ENCODE results near the gene KCNJ15.

KCNJ15 gene

GRCh38 chr21:38300141-38300578 lies 43.4 kb downstream of the KCNJ15 start:
- DNase-seq, result no peak

GRCh38 chr21:38301321-38302214 lies 44.8 kb downstream of the KCNJ15 start:
- no peak for DNase-seq

DNA sequence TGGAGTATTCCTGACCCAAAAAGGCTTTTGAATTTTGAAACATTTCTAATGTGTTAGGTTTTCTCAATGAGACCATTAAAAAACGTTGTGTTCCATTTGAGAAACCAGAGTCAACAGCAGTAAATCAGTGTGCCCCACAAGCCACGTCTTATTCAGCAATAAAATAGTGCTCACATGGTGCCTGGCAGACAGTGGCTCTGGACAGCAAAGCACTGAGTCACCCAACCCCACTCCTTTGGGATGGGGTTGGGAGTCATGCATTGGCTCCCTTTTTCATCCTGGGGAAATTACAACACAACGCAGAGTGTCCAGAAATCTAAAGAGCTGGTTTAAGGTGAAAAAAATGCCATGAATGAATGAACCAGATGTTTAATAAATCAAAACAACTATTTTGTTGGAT lies 46.5 kb downstream of the KCNJ15 start:
- DNase-seq, result no peak

DNA sequence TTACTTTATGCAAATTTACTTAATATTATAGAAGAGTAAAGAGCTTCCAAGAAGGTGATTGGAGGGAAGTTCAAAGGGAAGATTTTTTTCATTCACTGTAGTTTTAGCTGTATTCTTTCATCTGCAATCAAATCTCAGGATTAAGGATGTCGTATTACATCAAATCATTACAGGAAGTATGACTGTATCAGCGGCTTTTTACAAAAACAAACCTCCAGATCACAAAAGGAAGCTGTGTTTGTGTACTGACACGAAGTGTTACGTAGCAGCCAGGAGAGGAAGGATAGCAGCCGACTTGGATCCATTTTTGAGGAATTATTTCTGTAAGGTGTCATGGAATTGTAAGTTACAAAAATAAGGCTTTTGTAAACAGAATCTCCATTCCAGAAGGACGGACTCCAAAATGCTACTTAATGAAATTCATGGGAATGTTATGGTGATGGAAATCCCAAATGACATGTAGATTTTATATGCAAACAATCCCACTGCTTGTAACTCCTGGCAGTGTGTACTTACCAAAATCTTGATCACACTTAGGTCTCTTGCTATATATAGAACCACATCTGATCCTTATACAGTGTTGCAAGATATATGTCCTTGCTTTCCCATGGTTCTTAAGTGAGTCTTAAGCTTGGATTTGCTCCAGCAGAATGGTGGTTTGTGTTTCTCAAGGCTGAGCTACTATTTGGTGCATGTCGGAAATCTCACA lies 49.8 kb downstream of the KCNJ15 start:
- DNase-seq, result no peak

- DNase-seq, result no peak
These were observed 51.2 kb downstream of the KCNJ15 start for GRCh38 chr21:38307771-38308531.

GRCh38 chr21:38308532-38309119 lies 51.8 kb downstream of the KCNJ15 start:
- no peak for DNase-seq

DNA sequence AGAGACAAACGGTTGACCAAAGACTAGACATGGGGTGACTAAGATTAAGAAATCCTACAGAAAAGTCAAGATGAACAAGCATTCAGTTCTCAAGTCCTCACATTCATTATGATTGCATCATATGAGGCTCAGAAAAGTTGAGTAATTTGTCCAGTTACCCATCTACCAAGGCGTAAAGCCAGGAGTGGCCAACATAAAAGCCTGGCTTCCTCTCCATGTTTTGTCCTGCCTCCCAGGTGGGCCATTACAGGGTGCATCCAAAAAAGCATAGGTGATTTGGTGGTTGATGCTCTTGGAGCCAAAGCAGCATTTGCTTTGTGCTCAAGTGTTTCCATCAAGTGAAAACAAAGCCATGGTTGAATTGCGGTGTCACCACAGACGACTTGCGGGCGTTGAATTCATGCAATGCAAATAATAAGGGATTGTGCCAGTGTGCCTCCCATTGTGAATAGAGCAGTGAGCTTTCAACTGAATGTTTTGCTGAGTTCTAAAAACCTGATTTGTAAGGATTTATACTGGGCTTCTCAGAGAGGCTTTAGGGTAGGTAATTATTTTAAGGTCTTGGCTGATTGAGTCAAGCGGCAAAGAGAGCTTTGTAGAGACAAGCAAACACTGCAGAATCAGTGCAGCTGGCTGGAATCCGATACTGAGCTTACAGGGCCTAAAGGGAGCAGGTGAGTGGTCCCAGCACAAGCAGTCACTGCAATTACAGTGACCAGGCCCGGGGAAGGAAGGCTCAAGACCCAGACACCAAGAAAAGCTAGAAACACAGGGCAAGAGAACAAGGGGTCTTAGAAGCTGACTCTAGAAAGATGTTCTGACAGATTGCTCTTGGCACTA lies 54.1 kb downstream of the KCNJ15 start:
- DNase-seq, result no peak

DNA sequence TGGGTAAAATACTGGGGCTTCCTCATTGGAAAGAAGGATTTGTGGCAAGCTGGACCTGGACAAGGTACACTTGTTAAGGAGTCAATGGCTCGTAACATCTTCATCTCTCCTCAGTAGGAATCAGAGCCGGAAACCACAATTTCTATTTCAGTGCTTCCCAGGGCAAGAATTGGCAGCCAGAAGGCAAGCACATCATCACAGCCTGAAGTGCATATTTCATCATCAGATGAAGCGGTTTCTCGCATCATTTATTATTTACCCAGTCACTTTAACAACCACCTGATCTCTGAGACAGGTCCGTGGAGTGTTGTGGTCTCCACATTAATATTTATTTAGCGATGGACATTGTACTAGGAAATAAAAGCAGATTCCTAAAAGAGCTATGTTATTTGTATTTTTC lies 55.0 kb downstream of the KCNJ15 start:
- DNase-seq, result no peak

DNA sequence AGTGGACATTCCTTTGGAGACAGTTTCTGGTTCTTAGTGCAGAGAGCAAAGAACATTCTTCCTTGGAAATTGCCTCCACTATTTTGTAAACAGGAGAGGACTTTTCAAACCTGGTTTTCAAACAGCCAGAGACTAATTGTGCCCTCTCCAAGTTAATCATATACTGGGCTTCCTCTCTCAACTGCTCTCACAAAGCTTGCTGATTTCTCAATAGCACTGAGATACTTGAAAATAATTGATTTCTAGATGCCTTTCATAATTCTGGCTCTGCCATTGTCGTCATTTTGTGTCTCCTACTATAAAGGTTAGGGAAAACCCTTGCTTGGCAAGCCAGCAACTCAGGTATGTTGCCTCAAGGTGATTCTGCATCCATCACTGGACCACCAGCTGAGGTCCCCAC lies 56.0 kb downstream of the KCNJ15 start:
- no peak for DNase-seq

GRCh38 chr21:38314558-38314957 lies 57.8 kb downstream of the KCNJ15 start:
- no peak for DNase-seq

GRCh38 chr21:38315122-38315521 lies 58.3 kb downstream of the KCNJ15 start:
- DNase-seq, result no peak

GRCh38 chr21:38319781-38320180 lies 63.0 kb downstream of the KCNJ15 start:
- DNase-seq, result no peak

GRCh38 chr21:38321568-38321967 lies 64.8 kb downstream of the KCNJ15 start:
- DNase-seq, result no peak

DNA sequence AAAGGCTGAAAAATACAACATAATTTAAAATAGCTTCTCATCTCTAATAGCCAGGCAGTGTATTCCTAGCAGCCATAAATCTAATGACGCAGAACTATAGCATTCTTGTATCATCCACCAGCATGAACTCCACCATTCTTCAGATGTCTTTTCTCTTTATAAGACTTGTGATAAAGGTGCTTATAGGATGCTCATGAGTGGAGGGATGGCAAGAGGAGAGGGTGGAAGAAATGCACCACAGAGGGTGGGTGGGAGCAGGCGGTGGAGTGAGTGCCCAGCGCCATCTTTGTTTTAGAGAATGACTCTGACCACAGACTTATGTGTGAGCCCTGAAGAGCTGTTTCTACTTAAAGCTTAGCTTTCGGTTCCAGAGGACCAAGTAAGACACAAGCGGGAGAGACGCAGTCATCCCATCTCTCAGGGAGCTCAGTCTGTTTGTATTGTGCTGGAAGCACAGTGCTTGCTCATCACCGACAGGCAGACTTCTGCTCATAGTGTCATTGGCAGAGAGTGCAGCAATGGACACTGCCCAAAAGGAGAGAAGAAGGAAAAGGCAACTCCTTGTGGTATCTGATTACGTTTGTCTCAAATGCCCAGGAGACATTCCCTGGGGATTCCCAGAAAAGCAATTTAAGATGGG lies 65.6 kb downstream of the KCNJ15 start:
- no peak for DNase-seq

GRCh38 chr21:38323721-38324531 lies 67.1 kb downstream of the KCNJ15 start:
- DNase-seq, result no peak

DNA sequence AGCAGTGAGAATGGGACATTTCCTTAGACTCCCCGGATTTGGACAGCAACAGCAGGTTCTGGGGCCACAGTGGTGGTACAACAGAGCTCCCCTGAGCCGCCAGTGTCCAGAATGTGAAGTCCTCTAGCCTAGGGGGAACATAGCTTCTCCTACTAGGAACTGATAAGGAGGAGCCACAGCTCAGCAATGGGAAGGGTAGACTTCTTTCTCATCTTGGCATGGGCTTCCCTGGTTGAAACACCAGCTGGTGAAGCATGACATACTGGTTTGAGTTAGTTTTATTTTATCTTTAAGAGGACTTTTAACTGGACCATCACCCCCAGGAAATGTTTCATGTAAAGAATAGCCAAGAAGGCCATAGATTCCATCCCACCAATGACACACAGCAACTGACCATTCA lies 68.4 kb downstream of the KCNJ15 start:
- no peak for DNase-seq

- DNase-seq, result no peak
These were observed 69.1 kb downstream of the KCNJ15 start for GRCh38 chr21:38325731-38326420.

DNA sequence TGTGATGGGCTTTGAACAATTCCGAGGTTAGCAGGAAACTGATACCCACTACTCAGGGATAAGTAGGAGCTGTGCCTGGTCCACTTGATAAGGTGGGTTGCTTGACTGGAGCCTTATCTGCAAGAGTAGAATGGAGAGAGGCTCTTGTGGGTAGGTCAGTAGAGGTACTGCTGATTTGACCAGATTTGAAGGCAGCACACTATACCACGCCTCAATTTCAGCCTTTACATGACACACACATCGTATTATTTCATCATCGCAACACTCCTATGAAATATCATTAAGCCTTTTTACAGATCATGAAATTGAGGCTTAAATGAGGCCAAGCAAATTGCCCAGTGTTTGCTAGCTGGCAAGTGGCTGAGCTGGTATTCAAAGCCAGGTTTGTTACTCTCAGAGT lies 69.6 kb downstream of the KCNJ15 start:
- DNase-seq, result no peak

GRCh38 chr21:38326899-38327298 lies 70.1 kb downstream of the KCNJ15 start:
- no peak for DNase-seq

DNA sequence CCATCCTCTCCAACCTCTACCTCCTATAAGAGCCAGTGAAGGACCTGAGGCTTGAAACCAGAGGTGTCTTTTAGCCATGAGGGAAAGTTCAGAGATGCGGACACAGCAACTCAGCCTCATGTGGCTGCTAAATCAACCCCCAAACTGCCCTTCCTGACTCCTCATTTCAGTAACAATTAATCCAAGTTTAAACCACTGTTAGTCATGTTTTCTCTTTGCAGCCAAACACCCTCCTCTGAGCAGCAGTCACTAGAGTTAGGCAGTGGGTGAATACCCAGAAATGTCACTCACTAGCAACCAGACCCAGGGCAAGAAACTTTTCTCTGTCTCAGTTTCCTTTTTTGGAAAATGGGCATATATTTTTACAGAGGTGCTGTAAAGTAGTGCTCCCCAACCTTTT lies 71.2 kb downstream of the KCNJ15 start:
- DNase-seq, result no peak
